Measurements from ENCODE around the gene TMPO. TPM values are rescaled to one million over a fixed set of nuclear protein-coding genes. Genes with fewer than 3 reads are reported as not detected.
A peak's percentile ranks its signal among the peaks of the same experiment; 100 is the strongest.
"Not testable (repeated sequence)": the region's sequence is repeated elsewhere in the genome, so short reads cannot be mapped to it uniquely, and the experiment has no call there.

The TMPO gene
- total RNA-seq, 1 donor from 2014 or later: 11.8 TPM

DNA sequence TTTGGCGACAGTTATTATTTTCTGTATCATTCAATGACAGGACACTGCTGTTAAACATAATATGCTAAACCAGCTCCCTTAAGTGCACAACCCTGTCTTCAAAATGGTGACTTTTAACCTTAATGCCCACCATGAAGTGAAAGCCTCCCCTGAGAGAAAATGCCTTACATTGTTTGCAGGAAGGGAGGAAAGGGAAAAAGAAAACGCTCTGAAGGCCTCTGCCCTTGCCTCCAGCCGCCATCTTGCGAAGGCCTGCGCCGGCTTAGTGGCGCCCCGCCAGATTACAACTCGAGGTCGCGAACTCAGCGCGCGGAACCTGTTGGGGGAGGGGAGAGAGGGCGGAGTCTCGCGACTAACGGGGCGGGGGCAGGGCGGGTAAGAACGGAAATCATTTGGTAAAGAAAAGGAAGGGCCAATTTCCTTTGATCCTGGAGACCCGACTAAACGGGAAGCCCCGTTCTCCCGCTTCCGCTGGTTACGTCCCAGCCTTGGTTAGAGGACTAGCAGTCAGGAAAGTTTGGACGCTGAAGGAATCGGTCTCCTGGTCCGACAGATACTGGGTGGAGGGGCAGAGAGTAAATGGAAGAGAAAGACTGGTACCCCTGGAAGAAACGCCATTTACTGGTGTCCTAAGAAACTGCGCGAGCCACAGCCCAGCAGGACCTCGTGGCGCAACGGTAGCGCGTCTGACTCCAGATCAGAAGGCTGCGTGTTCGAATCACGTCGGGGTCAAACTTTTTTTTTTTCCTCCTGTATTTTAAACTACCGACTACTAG, 11.6 kb upstream of the TMPO start:
- intact Hi-C loops (cut with DNase I): no loop called here
- peak; percentile 97 for DNase-seq (ENCODE audit: low spot score)

DNA sequence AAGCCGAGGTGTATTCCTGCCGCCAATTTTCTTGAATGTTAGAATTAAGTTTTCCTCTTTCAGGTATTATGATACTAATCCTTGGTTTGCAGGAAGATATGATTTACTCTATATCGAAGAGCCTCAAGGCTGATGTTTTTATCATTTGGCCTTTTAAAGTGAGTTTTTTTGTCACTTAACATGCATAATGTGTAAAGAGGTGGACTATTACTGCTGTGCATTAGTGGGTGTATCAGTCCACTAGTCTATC, 11.1 kb upstream of the TMPO start:
- intact Hi-C loops (cut with DNase I): no loop called here
- DNase-seq (ENCODE audit: low spot score): no peak

DNA sequence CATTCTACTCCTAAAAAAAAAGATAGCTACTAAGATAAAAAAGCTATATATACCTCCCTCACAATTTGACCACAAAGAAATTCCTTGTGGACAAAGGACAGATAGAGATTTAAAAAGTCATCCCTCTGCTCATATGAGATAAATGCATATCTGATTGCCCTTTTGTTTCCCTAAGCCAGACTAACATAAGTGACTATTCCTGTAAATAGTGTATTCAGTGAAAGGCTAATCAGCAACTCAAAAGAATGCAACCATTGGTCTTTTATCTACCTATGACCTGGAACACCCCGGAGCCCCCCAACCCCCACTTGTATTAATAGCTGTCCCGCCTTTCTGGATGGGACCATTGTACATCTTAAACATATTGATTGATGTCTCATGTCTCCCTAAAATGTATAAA, 6.3 kb upstream of the TMPO start:
- no peak for DNase-seq (ENCODE audit: low spot score)
- intact Hi-C loops (cut with DNase I): no loop called here

DNA sequence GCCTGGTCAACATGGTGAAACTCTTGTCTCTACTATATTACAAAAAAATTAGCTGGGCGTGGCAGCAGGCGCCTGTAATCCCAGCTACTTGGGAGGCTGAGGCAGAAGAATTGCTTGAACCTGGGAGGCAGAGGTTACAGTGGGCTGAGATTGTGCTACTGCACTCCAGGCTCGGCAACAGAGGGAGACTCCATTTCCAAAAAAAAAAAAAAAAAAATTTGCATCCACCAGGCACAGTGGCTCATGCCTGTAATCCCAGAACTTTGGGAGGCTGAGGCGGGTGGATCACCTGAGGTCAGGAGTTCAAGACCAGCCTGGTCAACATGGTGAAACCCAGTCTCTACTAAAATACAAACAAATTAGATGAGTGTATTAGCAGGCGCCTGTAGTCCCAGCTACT, 3.6 kb upstream of the TMPO start:
- not testable (repeated sequence) for DNase-seq (ENCODE audit: low spot score)
- intact Hi-C loops (cut with DNase I): loop anchor here (10.0 kb wide), 1 partner anchor 133 kb away; the partner anchor contains the start of genes APAF1 and IKBIP

DNA sequence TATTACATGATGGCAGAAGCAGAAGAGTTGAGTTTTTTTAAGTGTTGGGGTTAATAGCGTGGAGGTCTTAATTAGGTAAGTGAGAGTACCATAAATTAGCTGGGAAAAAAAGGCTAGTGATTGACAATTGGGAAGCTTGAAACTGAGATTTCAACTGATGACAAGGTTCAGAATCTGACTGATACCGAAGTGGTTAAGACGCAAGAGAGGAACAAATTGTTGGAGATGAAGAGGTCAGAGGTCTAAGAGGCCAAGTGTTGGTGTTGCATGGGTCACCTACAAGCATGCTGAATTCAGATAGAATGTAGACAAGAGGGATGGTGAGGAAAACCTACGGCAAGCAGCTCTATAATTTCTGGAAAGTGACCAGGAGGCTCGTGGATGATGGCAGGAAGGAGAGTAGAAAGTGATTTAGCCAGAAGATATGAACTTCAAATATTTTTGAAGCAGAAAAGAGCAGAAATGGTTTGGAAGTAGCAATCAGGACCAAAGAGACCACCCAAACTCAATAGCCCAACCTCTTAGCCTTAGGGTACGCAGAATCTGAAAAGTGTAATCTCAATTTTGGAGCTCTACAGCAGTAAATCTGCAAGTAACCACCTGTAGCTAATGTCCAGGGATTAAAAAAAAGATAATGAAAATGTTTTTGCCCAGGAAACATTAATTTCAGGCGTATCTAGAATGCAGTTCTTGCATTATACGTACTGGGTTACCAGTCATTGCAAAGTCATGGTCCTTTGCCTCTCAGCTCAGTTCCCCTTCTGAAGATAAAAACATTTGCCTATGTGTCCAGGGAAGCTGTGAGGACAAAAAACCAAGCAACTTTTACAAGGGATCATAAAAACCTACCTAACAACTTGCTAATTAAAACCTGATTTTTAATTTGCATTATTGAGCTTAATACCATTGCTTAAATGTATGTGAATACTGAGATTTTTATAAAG, 1.7 kb upstream of the TMPO start:
- intact Hi-C loops (cut with DNase I): loop anchor here (2.0 to 10.0 kb wide), 3 partner anchors 23 to 131 kb away; partner anchors contain the start of genes APAF1 and IKBIP
- no peak for DNase-seq (ENCODE audit: low spot score)

DNA sequence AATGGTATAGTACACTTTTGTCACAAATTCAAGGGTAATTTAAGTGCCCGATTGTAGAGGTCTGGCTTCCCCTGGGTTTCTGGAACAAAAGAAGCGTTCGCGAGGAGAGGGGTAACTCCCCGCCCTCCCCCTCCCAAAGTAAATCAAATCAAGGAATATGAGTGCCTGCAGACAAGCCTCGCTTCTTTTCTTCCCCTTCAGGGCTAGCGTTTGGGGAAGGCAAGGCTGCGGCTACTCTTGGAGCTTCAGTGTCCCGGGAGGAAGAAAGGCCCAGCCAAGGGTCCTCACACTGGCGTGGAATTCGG, 456 bp upstream of the TMPO start:
- intact Hi-C loops (cut with DNase I): loop anchor here (2.0 to 10.0 kb wide), 3 partner anchors 24 to 130 kb away; partner anchors contain the start of genes APAF1 and IKBIP
- DNase-seq (ENCODE audit: low spot score): no peak

DNA sequence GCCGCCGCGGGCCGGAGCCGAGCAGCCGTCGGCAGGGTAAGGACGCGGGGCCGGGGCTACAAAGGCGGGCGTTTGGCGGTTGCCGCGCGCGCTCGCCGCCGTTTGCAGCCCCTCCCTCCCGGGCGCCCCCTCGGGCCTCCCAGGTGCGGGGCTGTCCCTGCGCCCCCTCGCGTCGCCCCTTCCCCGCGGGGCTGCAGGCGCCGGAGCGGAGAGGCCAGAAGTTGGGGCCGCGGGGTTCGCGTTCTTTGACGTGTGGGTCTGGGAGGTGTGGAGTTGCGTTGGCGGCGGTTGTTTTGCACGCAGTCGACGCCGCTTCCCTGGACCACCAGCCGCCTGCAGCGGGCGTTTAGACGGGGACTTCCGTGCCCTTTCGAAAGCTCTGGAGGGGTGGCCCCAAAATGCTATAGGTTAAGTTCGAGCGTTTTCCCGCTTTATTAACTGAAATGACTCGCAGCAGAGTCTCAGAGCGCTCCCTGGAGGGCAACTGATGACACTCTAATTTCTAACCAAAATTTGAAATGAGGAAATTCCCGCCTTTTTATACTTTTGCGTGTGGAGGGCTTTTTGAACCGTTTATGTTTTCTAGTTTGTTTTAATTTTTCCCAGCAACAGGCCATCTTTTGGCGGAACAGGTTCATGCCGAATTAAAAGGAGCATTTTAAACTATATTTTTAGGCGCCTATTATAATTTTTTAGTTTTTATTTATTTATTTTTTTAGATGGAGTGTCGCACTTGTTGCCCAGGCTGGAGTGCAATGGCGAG, 902 bp downstream of the TMPO start:
- DNase-seq (ENCODE audit: low spot score): peak; percentile 83
- intact Hi-C loops (cut with DNase I): loop anchor here (10.0 kb wide), 1 partner anchor 129 kb away; the partner anchor contains the start of genes APAF1 and IKBIP

DNA sequence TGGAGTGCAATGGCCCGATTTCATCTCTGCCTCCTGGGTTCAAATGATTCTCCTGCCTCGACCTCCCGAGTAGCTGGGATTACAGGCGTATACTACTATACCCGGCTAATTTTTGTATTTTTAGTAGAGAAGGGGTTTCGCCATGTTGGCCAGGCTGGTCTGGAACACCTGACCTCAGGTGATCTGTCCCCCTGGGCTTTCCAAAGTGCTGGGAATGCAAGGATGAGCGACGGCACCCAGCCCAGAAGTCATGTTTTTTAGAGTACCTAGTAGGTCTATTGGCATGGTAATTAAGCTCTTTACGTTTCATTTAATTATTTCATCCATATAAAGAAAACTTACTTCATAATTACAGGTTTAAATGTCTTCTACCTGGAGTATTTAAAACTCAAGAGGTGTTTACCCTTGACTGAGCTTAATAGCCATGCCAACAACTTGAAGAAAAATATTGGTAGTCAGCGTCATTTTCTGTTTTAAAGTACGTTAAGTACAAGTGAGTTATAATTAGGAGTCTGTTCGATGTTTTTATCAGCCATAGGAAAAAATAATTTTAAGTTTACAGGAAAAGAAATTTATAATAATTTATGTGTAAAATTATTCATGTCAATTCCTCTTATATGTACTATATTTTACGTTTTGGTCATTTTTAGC, 4.0 kb downstream of the TMPO start:
- intact Hi-C loops (cut with DNase I): loop anchor here (10.0 kb wide), 1 partner anchor 125 kb away; the partner anchor contains the start of genes APAF1 and IKBIP
- DNase-seq (ENCODE audit: low spot score): no peak

DNA sequence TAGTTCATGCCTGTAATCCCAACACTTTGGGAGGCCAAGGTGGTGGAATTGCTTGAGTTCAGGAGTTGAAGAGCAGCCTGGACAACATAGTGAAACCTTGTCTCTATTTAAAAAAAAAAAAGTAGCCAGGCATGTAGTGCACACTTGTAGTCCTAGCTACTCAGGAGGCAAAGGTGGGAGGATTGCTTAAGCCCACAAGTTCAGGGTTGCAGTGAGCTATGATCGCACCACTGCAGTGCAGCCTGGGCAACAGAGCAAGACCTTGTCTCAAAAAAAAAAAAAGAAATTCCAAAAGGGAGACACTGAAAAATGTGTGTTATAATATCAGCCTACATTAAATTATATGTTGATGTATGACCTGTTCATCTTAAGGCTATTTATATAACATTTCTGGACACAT, 14.7 kb downstream of the TMPO start:
- no peak for DNase-seq (ENCODE audit: low spot score)
- intact Hi-C loops (cut with DNase I): no loop called here

DNA sequence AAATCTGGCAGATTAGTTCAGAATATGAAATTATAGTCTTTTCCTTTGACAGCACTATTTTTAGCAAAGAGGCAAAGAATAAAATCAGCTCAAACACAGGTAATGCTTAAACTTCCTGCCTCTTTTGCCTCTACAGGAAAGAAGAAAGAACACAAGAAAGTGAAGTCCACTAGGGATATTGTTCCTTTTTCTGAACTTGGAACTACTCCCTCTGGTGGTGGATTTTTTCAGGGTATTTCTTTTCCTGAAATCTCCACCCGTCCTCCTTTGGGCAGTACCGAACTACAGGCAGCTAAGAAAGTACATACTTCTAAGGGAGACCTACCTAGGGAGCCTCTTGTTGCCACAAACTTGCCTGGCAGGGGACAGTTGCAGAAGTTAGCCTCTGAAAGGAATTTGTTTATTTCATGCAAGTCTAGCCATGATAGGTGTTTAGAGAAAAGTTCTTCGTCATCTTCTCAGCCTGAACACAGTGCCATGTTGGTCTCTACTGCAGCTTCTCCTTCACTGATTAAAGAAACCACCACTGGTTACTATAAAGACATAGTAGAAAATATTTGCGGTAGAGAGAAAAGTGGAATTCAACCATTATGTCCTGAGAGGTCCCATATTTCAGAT, 17.4 kb downstream of the TMPO start:
- DNase-seq (ENCODE audit: low spot score): no peak
- intact Hi-C loops (cut with DNase I): no loop called here

DNA sequence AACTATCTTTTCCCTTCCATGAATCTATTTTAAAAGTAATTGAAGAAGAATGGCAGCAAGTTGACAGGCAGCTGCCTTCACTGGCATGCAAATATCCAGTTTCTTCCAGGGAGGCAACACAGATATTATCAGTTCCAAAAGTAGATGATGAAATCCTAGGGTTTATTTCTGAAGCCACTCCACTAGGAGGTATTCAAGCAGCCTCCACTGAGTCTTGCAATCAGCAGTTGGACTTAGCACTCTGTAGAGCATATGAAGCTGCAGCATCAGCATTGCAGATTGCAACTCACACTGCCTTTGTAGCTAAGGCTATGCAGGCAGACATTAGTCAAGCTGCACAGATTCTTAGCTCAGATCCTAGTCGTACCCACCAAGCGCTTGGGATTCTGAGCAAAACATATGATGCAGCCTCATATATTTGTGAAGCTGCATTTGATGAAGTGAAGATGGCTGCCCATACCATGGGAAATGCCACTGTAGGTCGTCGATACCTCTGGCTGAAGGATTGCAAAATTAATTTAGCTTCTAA, 18.4 kb downstream of the TMPO start:
- DNase-seq (ENCODE audit: low spot score): no peak
- intact Hi-C loops (cut with DNase I): no loop called here

DNA sequence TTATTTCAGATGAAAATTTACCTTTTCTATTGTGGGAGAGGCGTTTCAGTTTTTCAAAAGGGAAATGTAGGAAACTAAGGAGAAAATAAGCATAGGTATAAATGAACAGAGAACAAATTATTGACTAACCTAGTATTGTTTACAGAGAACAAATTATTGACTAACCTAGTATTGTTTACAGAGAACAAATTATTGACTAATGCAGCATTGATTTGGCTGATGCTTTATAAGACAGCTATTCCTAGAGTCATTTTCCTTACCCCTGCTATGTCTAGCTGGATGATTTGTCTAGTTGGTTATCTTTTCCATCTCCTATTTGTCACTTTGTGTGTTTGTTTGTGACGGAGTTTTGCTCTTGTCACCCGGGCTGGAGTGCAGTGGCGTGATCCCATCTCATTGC, 22.6 kb downstream of the TMPO start:
- DNase-seq (ENCODE audit: low spot score): no peak
- intact Hi-C loops (cut with DNase I): no loop called here

DNA sequence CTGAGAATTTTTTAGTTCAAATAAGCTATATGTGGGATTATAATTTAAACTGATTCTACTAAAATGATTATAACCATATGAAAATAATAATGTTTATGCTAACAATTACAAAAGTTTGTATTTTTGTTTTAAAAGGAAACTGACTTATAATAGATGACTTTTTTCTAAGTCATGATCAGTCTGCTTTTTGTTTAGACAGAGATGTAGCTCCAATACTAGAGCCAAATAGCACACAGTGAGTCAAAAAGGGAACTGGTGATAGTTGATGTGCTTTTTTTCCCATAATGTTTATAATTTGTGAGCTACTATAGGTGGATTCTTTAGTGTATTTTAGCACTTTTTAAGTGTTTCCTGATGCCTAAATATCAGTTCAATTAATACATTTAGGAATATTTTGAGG, 28.3 kb downstream of the TMPO start:
- intact Hi-C loops (cut with DNase I): no loop called here
- no peak for DNase-seq (ENCODE audit: low spot score)

DNA sequence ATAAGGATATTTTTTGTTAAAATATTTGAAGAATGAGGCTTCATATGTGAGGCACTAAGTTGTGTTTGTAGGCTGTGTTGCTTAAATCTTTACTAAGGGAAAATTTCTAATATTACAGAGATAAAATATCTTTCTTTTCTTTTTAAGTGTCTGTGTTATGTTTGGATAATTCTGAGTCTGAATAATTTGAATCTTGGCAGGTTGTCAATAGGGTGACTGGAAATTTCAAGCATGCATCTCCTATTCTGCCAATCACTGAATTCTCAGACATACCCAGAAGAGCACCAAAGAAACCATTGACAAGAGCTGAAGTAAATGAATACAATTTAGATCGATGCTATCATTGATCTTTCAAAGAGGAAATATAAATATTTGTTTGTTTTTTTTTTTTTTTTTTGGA, 29.4 kb downstream of the TMPO start:
- intact Hi-C loops (cut with DNase I): no loop called here

DNA sequence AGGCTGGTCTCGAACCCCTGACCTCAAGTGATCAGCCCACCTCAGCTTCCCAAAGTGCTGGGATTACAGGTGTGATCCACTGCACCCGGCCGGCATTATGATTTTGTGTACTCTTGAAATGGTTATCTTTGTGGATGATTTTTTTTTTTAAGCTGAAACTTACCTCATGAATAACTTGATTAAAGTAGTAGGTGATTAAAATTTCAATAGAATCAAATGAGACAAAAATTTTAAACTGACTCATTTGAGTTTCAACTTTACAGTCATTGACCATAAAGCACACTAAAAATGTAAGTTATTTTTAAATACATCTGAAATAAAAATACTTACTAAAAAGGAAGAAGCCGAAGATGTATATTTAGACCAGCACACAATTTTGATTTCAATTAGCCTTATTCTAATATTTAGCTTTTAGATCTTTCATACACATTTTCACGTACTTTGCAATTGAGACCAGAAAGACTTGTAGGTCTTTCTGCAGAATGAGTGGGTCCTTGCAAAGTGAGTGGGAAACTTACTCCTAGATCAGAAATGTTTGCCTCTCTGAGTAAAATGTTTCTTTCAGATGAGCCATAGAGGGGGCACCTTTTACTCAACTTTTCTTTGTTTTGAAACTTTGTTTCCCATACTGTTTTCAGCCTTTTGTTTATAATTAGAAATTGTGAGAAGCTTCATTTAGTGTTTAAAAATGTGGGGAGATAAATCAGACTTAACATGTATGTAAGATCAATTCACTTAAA, 34.2 kb downstream of the TMPO start:
- DNase-seq (ENCODE audit: low spot score): no peak
- intact Hi-C loops (cut with DNase I): no loop called here

More for the DNA sequence above, 29.4 kb downstream of the TMPO start:
- no peak for DNase-seq (ENCODE audit: low spot score)

DNA sequence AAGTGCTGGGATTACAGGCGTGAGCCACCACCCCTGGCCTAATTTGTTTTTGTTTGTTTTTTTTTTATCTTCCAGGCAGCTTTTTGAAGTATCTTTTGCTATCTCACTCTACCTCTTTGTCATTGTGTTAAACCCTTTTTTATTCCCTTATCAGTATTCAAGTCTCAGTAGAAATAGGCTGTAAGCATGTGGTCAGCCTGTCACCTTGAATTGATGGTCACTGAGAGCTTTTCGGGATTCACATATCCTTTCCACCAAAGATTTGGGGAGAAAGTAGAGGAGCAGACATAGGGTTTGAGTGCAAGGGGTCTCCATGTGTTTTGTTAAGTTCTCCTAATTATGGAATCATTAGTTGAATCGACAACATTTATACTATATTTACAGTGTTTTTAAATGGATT, 36.4 kb downstream of the TMPO start:
- DNase-seq (ENCODE audit: low spot score): no peak
- intact Hi-C loops (cut with DNase I): no loop called here

DNA sequence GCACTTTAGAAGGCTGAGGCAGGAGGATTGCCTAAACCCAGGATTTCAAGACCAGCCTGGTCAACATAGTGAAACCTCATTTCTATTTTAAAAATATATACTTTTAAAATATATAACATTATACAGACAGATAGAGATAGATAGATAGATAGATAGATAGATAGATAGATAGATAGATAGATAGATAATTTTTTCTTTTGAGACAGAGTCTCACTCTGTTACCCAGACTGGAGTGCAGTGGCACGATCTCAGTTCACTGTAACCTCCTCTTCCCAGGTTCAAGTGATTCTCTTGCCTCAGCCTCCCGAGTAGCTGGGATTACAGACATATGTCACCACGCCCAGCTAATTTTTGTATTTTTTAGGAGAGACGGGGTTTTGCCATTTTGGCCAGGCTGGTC, 42.7 kb downstream of the TMPO start:
- intact Hi-C loops (cut with DNase I); DNase-seq (ENCODE audit: low spot score): not testable (repeated sequence)

DNA sequence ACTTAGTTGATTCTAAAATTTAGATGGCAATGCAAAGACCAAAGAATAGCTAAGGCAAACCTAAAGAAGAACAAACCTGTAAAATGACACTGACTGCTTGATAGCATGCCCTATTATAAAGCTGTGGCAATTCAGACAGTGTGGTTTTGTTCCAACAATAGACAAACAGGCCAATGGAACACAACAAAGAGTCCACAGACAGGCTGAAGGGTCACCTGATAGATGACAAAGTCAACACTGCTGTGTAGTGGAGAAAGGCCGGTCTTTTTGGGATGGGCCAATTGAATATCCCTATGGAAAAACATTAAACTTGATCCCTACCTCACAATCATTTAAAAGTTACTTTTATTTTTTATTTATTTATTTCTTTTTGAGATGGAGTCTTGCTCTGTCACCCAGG, 44.3 kb downstream of the TMPO start:
- intact Hi-C loops (cut with DNase I): no loop called here
- DNase-seq (ENCODE audit: low spot score): no peak
